K562 (cell line): ENCODE data around the gene ATP13A5. TPM values are rescaled to one million over a fixed set of nuclear protein-coding genes. Genes with fewer than 3 reads are reported as not detected.

Experiments
- ATAC-seq: fragments of 200-7000 bp; cut with Tn5 transposase; 3 replicates; pipeline ENCODE4 v1.9.1; 2020; ENCODE audit warnings: moderate library complexity
- BruUV-seq: library from RNA; stranded (reverse); fragments of 400-500 nt; replicated peaks from 2 replicates; lab custom pipeline; 2021; lab: Mats Ljungman, UMichigan
- CTCF ChIA-PET: fragments of 300-600 bp; formaldehyde crosslinking; extraction: SDS; loops from one replicate; lab custom pipeline; 2021; ENCODE audit warnings: low intra/inter-chr PET ratio; lab: Yijun Ruan, JAX
- POLR2A ChIA-PET: fragments of 300-600, 350-650 bp; sonication (Branson Sonifier 250); formaldehyde crosslinking; extraction: SDS; loops from one replicate; lab custom pipeline; 2021; ENCODE audit warnings: antibody characterized with exemption, inconsistent platforms; lab: Yijun Ruan, JAX
- DNase-seq, 4 experiments: peaks; one replicate each; pipeline versions ENCODE4 v3.0.0 to v3.0.0-alpha.2; 2011 to 2018; ENCODE audit warnings: low spot score in 3 of 4, mixed read lengths in 3 of 4; ENCODE audit errors: extremely low read depth in 1 of 4
- FAIRE-seq: peaks from 2 replicates; lab custom pipeline; 2011; peaks lifted over from hg19 to GRCh38; lab: Jason Lieb, UNC
- H2AFZ ChIP-seq: 2 replicates; pipeline ENCODE4 v1.6.0; 2011; ENCODE audit warnings: low read depth, low read length, control low read depth, inconsistent platforms
- H3K27ac ChIP-seq: fragments of 200-600 bp; 3 replicates; pipeline ENCODE4 v1.8.0; 2011; ENCODE audit warnings: low read depth, mild to moderate bottlenecking, control low read depth, inconsistent platforms, low read length, moderate library complexity, mixed read lengths; ENCODE audit errors: extremely low read depth
- H3K27me3 ChIP-seq, 2 experiments: fragments of 300-600 bp in 1 of 2; 2 replicates in 1 of 2; 3 replicates in 1 of 2; pipeline versions ENCODE4 v1.6.0 to v1.8.0; 2011; ENCODE audit warnings: inconsistent platforms in 2 of 2, low read length in 2 of 2, mild to moderate bottlenecking in 1 of 2, mixed read lengths in 1 of 2, moderate library complexity in 1 of 2; ENCODE audit not compliant: control insufficient read depth in 2 of 2, insufficient read depth in 2 of 2
- H3K36me3 ChIP-seq: fragments of 300-600 bp; 3 replicates; pipeline ENCODE4 v1.8.0; 2011; ENCODE audit warnings: mild to moderate bottlenecking, low read length, inconsistent platforms; ENCODE audit not compliant: control insufficient read depth, insufficient read depth
- H3K4me1 ChIP-seq, 2 experiments: fragments of 200-600 bp in 1 of 2; replicated peaks in 1 of 2; 2 replicates in 1 of 2; 3 replicates in 1 of 2; pipeline versions ENCODE4 v1.5.1 to v1.8.0; 2011; ENCODE audit warnings: inconsistent platforms in 2 of 2, low read length in 2 of 2, mild to moderate bottlenecking in 1 of 2, mixed read lengths in 1 of 2, moderate library complexity in 1 of 2; ENCODE audit not compliant: control insufficient read depth in 2 of 2, insufficient read depth in 2 of 2
- H3K4me2 ChIP-seq: 2 replicates; pipeline ENCODE4 v1.6.1; 2011; ENCODE audit warnings: low read length, control low read depth, inconsistent platforms, mixed read lengths; ENCODE audit not compliant: insufficient read depth
- H3K4me3 ChIP-seq: fragments of 200-600 bp; sonication (generic), shearing (Covaris generic); 2 replicates; pipeline ENCODE4 v1.5.1; 2016; ENCODE audit warnings: control low read depth, inconsistent platforms
- H3K79me2 ChIP-seq: fragments of 200-600 bp; 3 replicates; pipeline ENCODE4 v1.8.0; 2011; ENCODE audit warnings: low read length, inconsistent platforms; ENCODE audit not compliant: control insufficient read depth, insufficient read depth
- H3K9ac ChIP-seq, 2 experiments: 2 replicates each; pipeline versions ENCODE4 v1.6.0 to v1.6.1; 2011; ENCODE audit warnings: low read depth in 2 of 2, low read length in 2 of 2, control low read depth in 1 of 2, inconsistent platforms in 1 of 2, mild to moderate bottlenecking in 1 of 2, mixed read lengths in 1 of 2; ENCODE audit not compliant: insufficient read depth in 1 of 2
- H3K9me1 ChIP-seq: one replicate; pipeline ENCODE4 v1.6.0; 2011; ENCODE audit warnings: inconsistent platforms, mild to moderate bottlenecking, low read length, moderate library complexity; ENCODE audit not compliant: control insufficient read depth, insufficient read depth
- H3K9me3 ChIP-seq: replicated peaks from 2 replicates; pipeline ENCODE4 v1.5.1; 2011; ENCODE audit warnings: low read depth, low read length, inconsistent platforms; ENCODE audit not compliant: control insufficient read depth, insufficient read depth
- H4K20me1 ChIP-seq: replicated peaks from 2 replicates; pipeline ENCODE4 v1.6.1; 2011; ENCODE audit warnings: low read length, inconsistent platforms, mixed read lengths; ENCODE audit not compliant: control insufficient read depth, insufficient read depth
- SAFB2 ChIP-seq: fragments of 200-400 bp; formaldehyde crosslinking; IDR thresholded peaks from 2 replicates; pipeline ENCODE4 v1.6.1; 2018; ENCODE audit warnings: borderline replicate concordance, low read length, low read depth, moderate library complexity; ENCODE audit not compliant: severe bottlenecking
- SMAD3 ChIP-seq: fragments of 450-650 bp; formaldehyde crosslinking; conservative IDR thresholded peaks from 2 replicates; pipeline ENCODE4 v1.4.0; 2020; ENCODE audit warnings: mild to moderate bottlenecking
- SREBF1 ChIP-seq: fragments of 150-350 bp; IDR thresholded peaks from 2 replicates; pipeline ENCODE4 v1.6.1; 2014; ENCODE audit warnings: antibody characterized with exemption, low read depth, low read length, borderline replicate concordance
- WGBS: fragments of 100-300 bp; shearing (Covaris generic); methylation state at CpG from one replicate; pipeline ENCODE4 v1.1.6; 2016; ENCODE audit warnings: low coverage, mixed read lengths; ENCODE audit not compliant: insufficient coverage; ENCODE audit errors: missing lambda C conversion rate; 5-methylcytosine and 5-hydroxymethylcytosine counted together
- in situ Hi-C: fragments of 300-500 bp; cut with MboI; formaldehyde crosslinking; loops from 4 replicates; pipeline ENCODE4 v1.15.0; 2018; ENCODE audit warnings: inconsistent platforms, mixed read lengths
- intact Hi-C: fragments of 100-400 bp; cut with micrococcal nuclease; formaldehyde crosslinking; loops from 2 replicates; pipeline ENCODE4 v1.14.2; 2022
- polyA plus RNA-seq, 8 experiments: library from polyadenylated mRNA; depleted of rRNA in 4 of 8; stranded (reverse) in 5 of 8; unstranded in 3 of 8; fragments of >200 nt; fragmentation: Nextera tagmentation in 2 of 8; fragmentation: Illumina TruSeq in 1 of 8; extraction: Ambion mirVana in 2 of 8; extraction: Trizol in 1 of 8; gene quantifications; 2 replicates each; pipeline versions ENCODE4 v1.2.1 to v1.2.3, GENCODE V29; 2011 to 2014; ENCODE audit warnings: inconsistent platforms in 1 of 8, missing spikeins in 1 of 8
- total RNA-seq, 7 experiments: library from RNA; depleted of rRNA in 6 of 7; stranded (reverse); fragments of >200 nt in 6 of 7; fragmentation: Illumina TruSeq in 2 of 7; extraction: Trizol in 2 of 7; gene quantifications; 2 replicates each; pipeline versions ENCODE4 v1.2.1 to v1.2.3, GENCODE V29; 2011 to 2021; ENCODE audit warnings: low replicate concordance in 1 of 7
- TF ChIP-seq, protein P1 (sequence below), 2 experiments: fragments of 450-650 bp in 1 of 2; IDR thresholded peaks; 2 replicates each; pipeline ENCODE4 v1.6.1; 2011 to 2017; ENCODE audit warnings: low read depth in 2 of 2, antibody characterized with exemption in 1 of 2, borderline replicate concordance in 1 of 2, low read length in 1 of 2, mild to moderate bottlenecking in 1 of 2, mixed read lengths in 1 of 2; ENCODE audit not compliant: control insufficient read depth in 1 of 2
- TF ChIP-seq, protein P2 (sequence below): IDR thresholded peaks from 2 replicates; pipeline ENCODE4 v1.6.1; 2011; ENCODE audit not compliant: insufficient read length; ENCODE audit errors: extremely low read depth
- TF ChIP-seq, protein P3 (sequence below), 2 experiments: fragments of 450-650 bp; formaldehyde crosslinking in 1 of 2; IDR thresholded peaks; 2 replicates each; pipeline versions ENCODE4 v1.4.0 to v1.6.1; 2014 to 2020; ENCODE audit warnings: mild to moderate bottlenecking in 2 of 2, borderline replicate concordance in 1 of 2, low read depth in 1 of 2

The ATP13A5 gene
- total and polyA plus RNA-seq, 9 of the 15 experiments (the other 6 are each of a cell fraction or from before 2014, with no cell fraction given) = not detected

DNA sequence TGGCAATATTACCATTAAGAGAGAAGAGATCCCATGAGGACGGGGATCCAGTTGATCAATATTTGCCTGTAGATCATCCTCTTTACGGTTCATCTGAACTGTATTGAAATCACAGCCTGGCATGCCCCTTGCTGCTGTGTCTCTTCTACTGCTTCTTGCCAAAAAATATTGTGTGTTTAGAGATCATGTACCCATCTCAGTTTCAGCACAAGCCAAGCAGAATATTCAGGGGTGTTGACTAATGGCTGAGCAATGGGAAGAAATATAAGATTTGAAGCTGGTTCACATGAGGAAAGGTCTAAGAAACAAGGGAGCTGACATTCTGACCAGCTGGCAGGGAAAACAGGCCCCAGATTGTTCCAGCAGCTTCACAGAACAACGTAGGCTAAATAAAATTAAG is 21.3 kb downstream of the ATP13A5 start (continued):
- TF ChIP-seq, protein P1, sequence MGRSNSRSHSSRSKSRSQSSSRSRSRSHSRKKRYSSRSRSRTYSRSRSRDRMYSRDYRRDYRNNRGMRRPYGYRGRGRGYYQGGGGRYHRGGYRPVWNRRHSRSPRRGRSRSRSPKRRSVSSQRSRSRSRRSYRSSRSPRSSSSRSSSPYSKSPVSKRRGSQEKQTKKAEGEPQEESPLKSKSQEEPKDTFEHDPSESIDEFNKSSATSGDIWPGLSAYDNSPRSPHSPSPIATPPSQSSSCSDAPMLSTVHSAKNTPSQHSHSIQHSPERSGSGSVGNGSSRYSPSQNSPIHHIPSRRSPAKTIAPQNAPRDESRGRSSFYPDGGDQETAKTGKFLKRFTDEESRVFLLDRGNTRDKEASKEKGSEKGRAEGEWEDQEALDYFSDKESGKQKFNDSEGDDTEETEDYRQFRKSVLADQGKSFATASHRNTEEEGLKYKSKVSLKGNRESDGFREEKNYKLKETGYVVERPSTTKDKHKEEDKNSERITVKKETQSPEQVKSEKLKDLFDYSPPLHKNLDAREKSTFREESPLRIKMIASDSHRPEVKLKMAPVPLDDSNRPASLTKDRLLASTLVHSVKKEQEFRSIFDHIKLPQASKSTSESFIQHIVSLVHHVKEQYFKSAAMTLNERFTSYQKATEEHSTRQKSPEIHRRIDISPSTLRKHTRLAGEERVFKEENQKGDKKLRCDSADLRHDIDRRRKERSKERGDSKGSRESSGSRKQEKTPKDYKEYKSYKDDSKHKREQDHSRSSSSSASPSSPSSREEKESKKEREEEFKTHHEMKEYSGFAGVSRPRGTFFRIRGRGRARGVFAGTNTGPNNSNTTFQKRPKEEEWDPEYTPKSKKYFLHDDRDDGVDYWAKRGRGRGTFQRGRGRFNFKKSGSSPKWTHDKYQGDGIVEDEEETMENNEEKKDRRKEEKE (IDR thresholded peaks at IDR 0.05; ENCODE audit: borderline replicate concordance in 1 of 2, control insufficient read depth in 1 of 2, low read depth in 2 of 2, low read length in 1 of 2) = no peak
- TF ChIP-seq, protein P2, sequence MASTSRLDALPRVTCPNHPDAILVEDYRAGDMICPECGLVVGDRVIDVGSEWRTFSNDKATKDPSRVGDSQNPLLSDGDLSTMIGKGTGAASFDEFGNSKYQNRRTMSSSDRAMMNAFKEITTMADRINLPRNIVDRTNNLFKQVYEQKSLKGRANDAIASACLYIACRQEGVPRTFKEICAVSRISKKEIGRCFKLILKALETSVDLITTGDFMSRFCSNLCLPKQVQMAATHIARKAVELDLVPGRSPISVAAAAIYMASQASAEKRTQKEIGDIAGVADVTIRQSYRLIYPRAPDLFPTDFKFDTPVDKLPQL = no peak
- no peak for TF ChIP-seq SREBF1
- no peak for TF ChIP-seq SMAD3 (CRISPR knock-in tag)
- TF ChIP-seq SAFB2 = no peak

DNA sequence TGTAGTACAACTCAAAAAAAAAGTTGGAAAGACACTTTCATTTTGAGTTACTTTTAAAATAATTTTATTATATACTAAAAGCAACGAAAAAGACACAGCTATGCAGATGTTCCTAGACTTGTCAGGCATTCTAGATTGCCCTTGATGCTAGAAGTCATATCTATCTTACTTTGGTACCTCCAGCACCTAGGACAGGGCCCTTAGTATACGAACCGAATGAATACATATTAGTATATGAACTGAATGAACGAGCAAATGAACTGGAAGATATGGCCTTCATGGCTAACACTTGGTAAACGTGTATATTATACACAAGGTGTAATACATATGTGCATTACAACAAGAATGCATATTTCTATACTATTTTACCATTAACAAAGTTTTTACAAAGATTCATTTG is 24.1 kb downstream of the ATP13A5 start:
- Histone ChIP-seq H3K9me3 (no peaks in the 10 kb centered on the region), H3K4me2 (no peak overlapping the region), H3K9ac (no peak overlapping the region), H4K20me1 (no peaks in the 10 kb centered on the region), H3K27ac (no peak overlapping the region), H3K9me1 (no peaks in the 10 kb centered on the region), H3K4me1 (no peaks in the 10 kb centered on the region), H3K79me2 (no peaks in the 10 kb centered on the region), H3K36me3 (no peaks in the 10 kb centered on the region), H3K27me3 (no peaks in the 10 kb centered on the region; a peak in 1 of 5 replicates), H3K4me3 (no peak overlapping the region), H2AFZ (no peak overlapping the region)
- no peak for DNase-seq
- in situ Hi-C loops (no loop called here), intact Hi-C loops (loop anchor here (5.0 kb wide), 1 partner anchor 93 kb away; no protein-coding TSS in a partner anchor)
- no peak for FAIRE-seq
- under 1% methylated on average over 5 of the region's 5 CpGs for WGBS
- ATAC-seq = no peak
- ChIA-PET CTCF (no interaction called here), POLR2A (no interaction called here)
- no TSS peak for BruUV-seq
- TF ChIP-seq, protein P3, sequence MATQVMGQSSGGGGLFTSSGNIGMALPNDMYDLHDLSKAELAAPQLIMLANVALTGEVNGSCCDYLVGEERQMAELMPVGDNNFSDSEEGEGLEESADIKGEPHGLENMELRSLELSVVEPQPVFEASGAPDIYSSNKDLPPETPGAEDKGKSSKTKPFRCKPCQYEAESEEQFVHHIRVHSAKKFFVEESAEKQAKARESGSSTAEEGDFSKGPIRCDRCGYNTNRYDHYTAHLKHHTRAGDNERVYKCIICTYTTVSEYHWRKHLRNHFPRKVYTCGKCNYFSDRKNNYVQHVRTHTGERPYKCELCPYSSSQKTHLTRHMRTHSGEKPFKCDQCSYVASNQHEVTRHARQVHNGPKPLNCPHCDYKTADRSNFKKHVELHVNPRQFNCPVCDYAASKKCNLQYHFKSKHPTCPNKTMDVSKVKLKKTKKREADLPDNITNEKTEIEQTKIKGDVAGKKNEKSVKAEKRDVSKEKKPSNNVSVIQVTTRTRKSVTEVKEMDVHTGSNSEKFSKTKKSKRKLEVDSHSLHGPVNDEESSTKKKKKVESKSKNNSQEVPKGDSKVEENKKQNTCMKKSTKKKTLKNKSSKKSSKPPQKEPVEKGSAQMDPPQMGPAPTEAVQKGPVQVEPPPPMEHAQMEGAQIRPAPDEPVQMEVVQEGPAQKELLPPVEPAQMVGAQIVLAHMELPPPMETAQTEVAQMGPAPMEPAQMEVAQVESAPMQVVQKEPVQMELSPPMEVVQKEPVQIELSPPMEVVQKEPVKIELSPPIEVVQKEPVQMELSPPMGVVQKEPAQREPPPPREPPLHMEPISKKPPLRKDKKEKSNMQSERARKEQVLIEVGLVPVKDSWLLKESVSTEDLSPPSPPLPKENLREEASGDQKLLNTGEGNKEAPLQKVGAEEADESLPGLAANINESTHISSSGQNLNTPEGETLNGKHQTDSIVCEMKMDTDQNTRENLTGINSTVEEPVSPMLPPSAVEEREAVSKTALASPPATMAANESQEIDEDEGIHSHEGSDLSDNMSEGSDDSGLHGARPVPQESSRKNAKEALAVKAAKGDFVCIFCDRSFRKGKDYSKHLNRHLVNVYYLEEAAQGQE (IDR thresholded peaks at IDR 0.05; ENCODE audit: borderline replicate concordance) = peak; percentile 35; the same call in 1 of the 2 replicates
- TF ChIP-seq, protein P3 (CRISPR knock-in tag; IDR thresholded peaks at IDR 0.05; ENCODE audit: low read depth) = no peak
